Hepatocyte (in vitro differentiated cells): ENCODE data around the gene HERC6. TPM values are rescaled to one million over a fixed set of nuclear protein-coding genes. Genes with fewer than 3 reads are reported as not detected.
"Not testable (repeated sequence)": the region's sequence is repeated elsewhere in the genome, so short reads cannot be mapped to it uniquely, and the experiment has no call there.

Source experiments
- DNase-seq: peaks from one replicate; pipeline ENCODE4 v3.0.0-alpha.2; 2016; ENCODE audit warnings: low spot score
- H2AFZ ChIP-seq: fragments of 200-600 bp; sonication (generic); 2 replicates; pipeline ENCODE4 v1.6.0; 2016; ENCODE audit warnings: antibody characterized with exemption, mild to moderate bottlenecking
- H3K27ac ChIP-seq: fragments of 200-600 bp; sonication (generic); 2 replicates; pipeline ENCODE4 v1.5.1; 2016; ENCODE audit warnings: mild to moderate bottlenecking
- H3K27me3 ChIP-seq: fragments of 200-600 bp; sonication (generic); 2 replicates; pipeline ENCODE4 v1.6.1; 2016
- H3K36me3 ChIP-seq: fragments of 200-600 bp; sonication (generic); replicated peaks from 2 replicates; pipeline ENCODE4 v1.5.1; 2016; ENCODE audit warnings: low read depth; ENCODE audit not compliant: insufficient read depth
- H3K4me1 ChIP-seq: fragments of 200-600 bp; sonication (generic); 2 replicates; pipeline ENCODE4 v1.5.1; 2016; ENCODE audit warnings: mild to moderate bottlenecking, moderate library complexity; ENCODE audit not compliant: insufficient read depth
- H3K4me2 ChIP-seq: fragments of 200-600 bp; sonication (generic); 2 replicates; pipeline ENCODE4 v1.6.0; 2016
- H3K4me3 ChIP-seq: fragments of 200-600 bp; sonication (generic); 2 replicates; pipeline ENCODE4 v1.5.1; 2016; ENCODE audit warnings: mild to moderate bottlenecking
- H3K79me2 ChIP-seq: fragments of 200-600 bp; sonication (generic); 2 replicates; pipeline ENCODE4 v1.6.0; 2017; ENCODE audit warnings: mild to moderate bottlenecking
- H3K9me2 ChIP-seq: fragments of 200-600 bp; sonication (generic); replicated peaks from 2 replicates; pipeline ENCODE4 v1.6.0; 2017; ENCODE audit warnings: mild to moderate bottlenecking; ENCODE audit not compliant: insufficient read depth
- H3K9me3 ChIP-seq: fragments of 200-600 bp; sonication (generic); 2 replicates; pipeline ENCODE4 v1.5.1; 2016; ENCODE audit warnings: low read depth, mild to moderate bottlenecking
- H4K20me1 ChIP-seq: fragments of 200-600 bp; sonication (generic); 2 replicates; pipeline ENCODE4 v1.6.0; 2016; ENCODE audit warnings: mild to moderate bottlenecking; ENCODE audit not compliant: insufficient read depth, poor library complexity, severe bottlenecking
- EZH2 ChIP-seq: fragments of 200-600 bp; sonication (generic); IDR thresholded peaks from 2 replicates; pipeline ENCODE4 v1.6.1; 2016; ENCODE audit warnings: antibody characterized with exemption, mild to moderate bottlenecking, borderline replicate concordance
- EZH2phosphoT487 ChIP-seq: fragments of 200-600 bp; sonication (generic); IDR thresholded peaks from one replicate; pipeline ENCODE4 v1.6.1; 2018; ENCODE audit warnings: antibody characterized with exemption, mild to moderate bottlenecking, low read depth, moderate library complexity; ENCODE audit not compliant: unreplicated experiment, severe bottlenecking
- WGBS: methylation state at CpG from one replicate; pipeline ENCODE4 v1.1.6; 2016; ENCODE audit warnings: low lambda C conversion rate; ENCODE audit errors: missing lambda C conversion rate; 5-methylcytosine and 5-hydroxymethylcytosine counted together
- polyA plus RNA-seq: library from polyadenylated mRNA; unstranded; fragments of >200 nt; fragmentation: Nextera tagmentation; extraction: Ambion mirVana; gene quantifications from 2 replicates; pipeline ENCODE4 v1.2.1, GENCODE V29; 2016
- total RNA-seq: library from RNA; depleted of rRNA; stranded (reverse); fragments of >200 nt; gene quantifications from 2 replicates; pipeline ENCODE4 v1.2.3, GENCODE V29; 2014
- TF ChIP-seq, protein P1 (sequence below): fragments of 200-600 bp; sonication (generic); IDR thresholded peaks from 2 replicates; pipeline ENCODE4 v1.5.1; 2016; ENCODE audit warnings: antibody characterized with exemption, mild to moderate bottlenecking; ENCODE audit not compliant: poor library complexity

The HERC6 gene
- total and polyA plus RNA-seq, 2 experiments from 2014 or later = 5.9 to 6.9 TPM

DNA sequence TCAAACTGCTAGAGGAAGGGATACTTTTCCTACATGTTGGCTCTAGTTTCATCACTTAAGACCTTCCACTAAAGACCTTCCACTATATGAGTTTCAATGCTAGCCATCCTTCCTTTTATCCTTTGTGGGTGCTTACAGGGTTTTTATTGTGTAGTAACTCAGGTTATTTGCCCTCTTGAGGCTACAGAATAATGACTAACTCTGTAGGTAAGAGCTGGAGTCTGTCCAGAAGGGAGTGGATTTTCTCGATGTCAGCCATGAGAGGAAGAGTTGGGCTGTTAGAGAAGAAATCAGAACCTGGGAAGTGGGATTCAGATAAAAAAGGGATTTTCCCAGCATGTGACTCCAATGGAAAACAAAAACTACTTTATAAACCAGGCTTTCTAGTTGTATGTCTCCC is 50.7 kb downstream of the HERC6 start:
- no peaks in the 10 kb centered on the region for H3K79me2 ChIP-seq
- no peaks in the 10 kb centered on the region for H3K9me3 ChIP-seq
- no peak overlapping the region for H3K27ac ChIP-seq
- 92% methylated on average over 1 of the region's 1 CpG for WGBS
- H2AFZ ChIP-seq = no peak overlapping the region
- no peaks in the 10 kb centered on the region for H3K9me2 ChIP-seq
- no peak for DNase-seq
- no peaks in the 10 kb centered on the region for H4K20me1 ChIP-seq
- H3K27me3 ChIP-seq = no peaks in the 10 kb centered on the region
- TF ChIP-seq EZH2phosphoT487 (no peak), EZH2 (no peak)
- TF ChIP-seq, protein P1, sequence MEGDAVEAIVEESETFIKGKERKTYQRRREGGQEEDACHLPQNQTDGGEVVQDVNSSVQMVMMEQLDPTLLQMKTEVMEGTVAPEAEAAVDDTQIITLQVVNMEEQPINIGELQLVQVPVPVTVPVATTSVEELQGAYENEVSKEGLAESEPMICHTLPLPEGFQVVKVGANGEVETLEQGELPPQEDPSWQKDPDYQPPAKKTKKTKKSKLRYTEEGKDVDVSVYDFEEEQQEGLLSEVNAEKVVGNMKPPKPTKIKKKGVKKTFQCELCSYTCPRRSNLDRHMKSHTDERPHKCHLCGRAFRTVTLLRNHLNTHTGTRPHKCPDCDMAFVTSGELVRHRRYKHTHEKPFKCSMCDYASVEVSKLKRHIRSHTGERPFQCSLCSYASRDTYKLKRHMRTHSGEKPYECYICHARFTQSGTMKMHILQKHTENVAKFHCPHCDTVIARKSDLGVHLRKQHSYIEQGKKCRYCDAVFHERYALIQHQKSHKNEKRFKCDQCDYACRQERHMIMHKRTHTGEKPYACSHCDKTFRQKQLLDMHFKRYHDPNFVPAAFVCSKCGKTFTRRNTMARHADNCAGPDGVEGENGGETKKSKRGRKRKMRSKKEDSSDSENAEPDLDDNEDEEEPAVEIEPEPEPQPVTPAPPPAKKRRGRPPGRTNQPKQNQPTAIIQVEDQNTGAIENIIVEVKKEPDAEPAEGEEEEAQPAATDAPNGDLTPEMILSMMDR = no peak
- no peaks in the 10 kb centered on the region for H3K36me3 ChIP-seq
- H3K4me2 ChIP-seq = no peak overlapping the region
- H3K4me1 ChIP-seq = no peaks in the 10 kb centered on the region
- no peak overlapping the region for H3K4me3 ChIP-seq

DNA sequence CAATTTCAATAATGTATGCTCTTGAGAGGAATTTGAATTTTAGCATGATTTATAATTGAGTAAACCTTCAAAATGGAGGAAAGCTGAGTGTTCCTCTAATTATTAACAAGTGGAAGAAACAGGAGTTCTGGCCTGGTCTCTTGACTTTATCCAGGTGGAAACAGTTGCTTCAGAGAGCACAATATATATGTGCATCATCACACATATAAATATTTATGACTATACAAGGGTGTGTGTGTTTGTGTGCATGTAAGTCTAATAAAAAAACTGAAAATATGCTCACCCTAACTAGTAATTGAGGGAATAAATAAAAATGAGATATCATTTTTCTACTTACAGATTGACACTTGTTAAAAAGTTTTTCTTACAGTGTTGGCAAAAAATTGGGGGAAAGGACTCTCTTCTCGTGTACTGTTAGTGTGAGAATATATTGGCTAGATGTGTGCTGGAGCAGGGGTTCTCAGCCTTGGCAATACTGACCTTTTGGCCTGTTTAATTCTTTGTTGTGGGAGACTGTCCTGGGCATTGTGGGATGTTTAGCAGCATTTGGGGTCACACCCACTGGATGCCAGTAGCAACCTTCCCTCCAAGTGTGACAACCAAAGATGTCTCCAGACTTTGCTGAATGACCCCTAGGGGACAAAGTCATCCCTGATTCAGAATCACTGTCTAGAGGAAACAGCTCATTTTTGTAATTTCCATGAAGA is 57.5 kb downstream of the HERC6 start:
- DNase-seq = no peak
- Histone ChIP-seq H3K4me1 (no peaks in the 10 kb centered on the region), H3K36me3 (no peaks in the 10 kb centered on the region), H2AFZ (no peak overlapping the region), H3K4me3 (no peak overlapping the region), H3K9me3 (no peaks in the 10 kb centered on the region), H3K79me2 (no peaks in the 10 kb centered on the region), H3K9me2 (no peaks in the 10 kb centered on the region), H3K27ac (no peak overlapping the region), H3K4me2 (no peak overlapping the region), H3K27me3 (no peaks in the 10 kb centered on the region), H4K20me1 (no peaks in the 10 kb centered on the region)
- 90% methylated on average over 1 of the region's 1 CpG for WGBS
- TF ChIP-seq EZH2 = no peak
- TF ChIP-seq EZH2phosphoT487 = no peak

DNA sequence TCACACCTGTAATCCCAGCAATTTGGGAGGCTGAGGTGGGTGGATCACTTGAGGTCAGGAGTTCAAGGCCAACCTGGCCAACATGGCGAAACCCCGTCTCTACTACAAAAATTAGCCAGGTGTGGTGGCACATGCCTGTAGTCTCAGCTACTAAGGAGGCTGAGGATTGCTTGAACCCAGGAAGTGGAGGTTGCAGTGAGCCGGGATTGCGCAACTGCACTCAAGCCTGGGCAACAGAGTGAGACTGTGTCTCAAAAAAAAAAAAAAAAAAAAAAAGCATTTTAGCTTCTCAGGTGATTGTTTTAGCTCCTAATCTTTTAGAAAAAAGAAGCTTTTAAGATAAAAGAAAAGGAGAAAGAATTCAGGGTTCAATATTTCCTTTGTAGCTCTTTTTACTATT is 59.2 kb downstream of the HERC6 start:
- not testable (repeated sequence) for H3K79me2 ChIP-seq, H3K36me3 ChIP-seq, H3K4me1 ChIP-seq, H3K9me3 ChIP-seq, H3K4me2 ChIP-seq, DNase-seq, H3K4me3 ChIP-seq, H4K20me1 ChIP-seq, H3K27ac ChIP-seq, H2AFZ ChIP-seq, H3K9me2 ChIP-seq, H3K27me3 ChIP-seq
- 97% methylated on average over 4 of the region's 4 CpGs for WGBS

DNA sequence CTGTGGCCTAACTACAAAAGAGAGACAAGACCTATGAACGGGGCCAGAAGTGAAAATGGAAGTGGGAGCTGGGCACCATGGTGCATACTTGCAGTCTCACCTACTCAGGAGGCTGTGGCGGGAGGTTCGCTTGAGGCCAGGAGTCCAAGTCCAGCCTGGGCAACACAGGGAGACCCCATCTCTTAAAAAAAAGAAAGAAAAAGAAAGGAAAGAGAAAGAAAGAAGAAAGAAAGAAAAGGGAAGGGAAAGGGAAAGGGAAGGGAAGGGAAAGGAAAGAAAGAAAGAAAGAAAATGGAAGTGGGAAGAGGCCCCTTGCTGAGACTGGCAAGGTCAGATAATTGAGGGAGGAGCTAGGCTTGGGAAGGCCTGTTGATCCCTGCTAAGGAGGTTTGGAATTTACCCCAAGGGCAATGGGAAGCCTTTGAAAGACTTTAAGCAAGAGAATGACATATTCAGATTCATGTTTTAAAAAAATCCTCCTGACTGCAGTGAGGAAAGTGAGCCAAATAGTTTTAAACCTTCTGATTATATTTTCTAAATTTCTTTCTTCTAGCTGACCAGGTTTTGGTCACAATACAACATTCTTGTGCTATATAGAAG is 60.6 kb downstream of the HERC6 start:
- TF ChIP-seq EZH2phosphoT487 = no peak
- TF ChIP-seq, protein P1 = no peak
- no peak for TF ChIP-seq EZH2
- no peak overlapping the region for H2AFZ ChIP-seq
- DNase-seq = no peak

More for the DNA sequence above, 60.6 kb downstream of the HERC6 start:
- H3K36me3 ChIP-seq = no peaks in the 10 kb centered on the region
- 97% methylated on average over 3 of the region's 3 CpGs for WGBS
- H3K79me2 ChIP-seq = no peaks in the 10 kb centered on the region
- H3K9me2 ChIP-seq = no peaks in the 10 kb centered on the region
- H3K4me3 ChIP-seq = no peak overlapping the region
- H4K20me1 ChIP-seq = no peaks in the 10 kb centered on the region
- H3K27ac ChIP-seq = no peak overlapping the region
- H3K9me3 ChIP-seq = no peaks in the 10 kb centered on the region
- H3K4me2 ChIP-seq = no peak overlapping the region
- no peaks in the 10 kb centered on the region for H3K4me1 ChIP-seq
- no peaks in the 10 kb centered on the region for H3K27me3 ChIP-seq
